Measurements from ENCODE around the gene TMEM242.

DNA sequence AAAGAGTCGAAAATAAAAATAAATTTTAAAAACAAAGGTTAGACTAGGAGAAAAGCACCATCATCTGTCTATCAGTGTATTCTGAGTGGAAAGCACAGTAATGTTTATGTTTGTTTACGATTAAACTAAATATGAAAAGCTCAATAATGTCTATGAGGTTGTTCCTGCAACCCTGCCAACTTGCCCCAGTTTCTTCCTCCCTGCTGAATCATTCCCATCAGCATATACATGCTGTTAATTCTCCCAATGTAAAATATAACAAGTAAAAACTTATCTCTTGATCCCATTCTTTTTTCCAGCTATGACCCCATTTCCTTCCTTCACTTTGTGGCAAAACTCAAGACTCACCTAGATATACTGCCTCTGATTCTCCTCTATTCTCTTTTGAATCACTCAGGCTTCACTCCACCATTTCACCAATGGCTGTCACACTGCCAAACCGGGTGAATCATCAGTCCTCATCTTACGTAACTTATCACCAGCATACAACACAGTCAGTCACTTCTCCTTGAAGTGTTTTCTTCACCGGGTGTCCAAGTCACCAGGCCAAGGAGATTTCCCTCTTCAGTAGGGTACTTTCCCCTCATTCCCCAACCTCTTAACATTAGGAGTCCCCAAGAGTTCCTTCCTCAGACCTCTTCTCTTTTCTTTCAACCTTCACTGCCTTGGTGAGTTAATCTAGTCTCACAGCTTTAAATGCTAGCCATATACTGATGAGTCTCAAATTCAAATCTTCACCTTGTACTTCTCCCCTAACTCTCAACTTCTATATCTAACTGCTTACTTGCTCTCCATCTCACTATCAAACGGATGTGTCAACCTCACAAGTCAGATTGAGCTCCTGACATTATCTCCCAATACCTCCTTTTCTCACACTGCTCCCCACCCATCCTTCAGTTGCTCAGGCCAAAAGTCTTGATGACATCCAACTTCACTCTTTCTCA, 6.2 kb downstream of the TMEM242 start:
- TF ChIP-seq, protein P1, sequence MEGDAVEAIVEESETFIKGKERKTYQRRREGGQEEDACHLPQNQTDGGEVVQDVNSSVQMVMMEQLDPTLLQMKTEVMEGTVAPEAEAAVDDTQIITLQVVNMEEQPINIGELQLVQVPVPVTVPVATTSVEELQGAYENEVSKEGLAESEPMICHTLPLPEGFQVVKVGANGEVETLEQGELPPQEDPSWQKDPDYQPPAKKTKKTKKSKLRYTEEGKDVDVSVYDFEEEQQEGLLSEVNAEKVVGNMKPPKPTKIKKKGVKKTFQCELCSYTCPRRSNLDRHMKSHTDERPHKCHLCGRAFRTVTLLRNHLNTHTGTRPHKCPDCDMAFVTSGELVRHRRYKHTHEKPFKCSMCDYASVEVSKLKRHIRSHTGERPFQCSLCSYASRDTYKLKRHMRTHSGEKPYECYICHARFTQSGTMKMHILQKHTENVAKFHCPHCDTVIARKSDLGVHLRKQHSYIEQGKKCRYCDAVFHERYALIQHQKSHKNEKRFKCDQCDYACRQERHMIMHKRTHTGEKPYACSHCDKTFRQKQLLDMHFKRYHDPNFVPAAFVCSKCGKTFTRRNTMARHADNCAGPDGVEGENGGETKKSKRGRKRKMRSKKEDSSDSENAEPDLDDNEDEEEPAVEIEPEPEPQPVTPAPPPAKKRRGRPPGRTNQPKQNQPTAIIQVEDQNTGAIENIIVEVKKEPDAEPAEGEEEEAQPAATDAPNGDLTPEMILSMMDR (IDR thresholded peaks at IDR 0.05), result no peak
- TF ChIP-seq POLR2AphosphoS5 (IDR thresholded peaks at IDR 0.05), result peak in 3 of 4 donors; percentile 35 to 58 (median 43)
- no peak for TF ChIP-seq EP300 (IDR thresholded peaks at IDR 0.05)
